ENCODE measurements around the gene ALDOC. TPM values are rescaled to one million over a fixed set of nuclear protein-coding genes. Genes with fewer than 3 reads are reported as not detected.

The ALDOC gene
- 12.4 and 22.5 TPM in 2 replicates for total RNA-seq

GRCh38 chr17:28576758-28577465 lies at the start of gene ALDOC:
TSS of gene ALDOC (minus strand) at chr17:28576895. CDS start at chr17:28575532, 1,363 bp downstream.

GRCh38 chr17:28613931-28614381 lies 37.3 kb upstream of the ALDOC start, which contains the start of gene RSKR:
TSS of gene RSKR (minus strand) at chr17:28614185. CDS start at chr17:28614161, 24 bp downstream.

GRCh38 chr17:28598799-28599310 lies 22.2 kb upstream of the ALDOC start, which contains the start of gene SPAG5:
TSS of gene SPAG5 (minus strand) at chr17:28599025. CDS start at chr17:28598946, 79 bp downstream.

GRCh38 chr17:28571361-28572122 lies 5.2 kb downstream of the ALDOC start, which contains the start of gene PIGS:
TSS of gene PIGS (minus strand) at chr17:28571524. CDS start at chr17:28571496, 28 bp downstream.

GRCh38 chr17:28552176-28552999 lies 24.3 kb downstream of the ALDOC start, which contains the start of gene UNC119:
TSS of gene UNC119 (minus strand) at chr17:28552624. CDS start at chr17:28552557, 67 bp downstream.

Other genes with a start within 250 kb of the ALDOC start
- 40.3 and 50.6 TPM in 2 replicates for gene IFT20, start 241.4 kb downstream of the ALDOC start, total RNA-seq
- 90.0 and 99.9 TPM in 2 replicates for gene TNFAIP1, start 241.1 kb downstream of the ALDOC start, total RNA-seq
- 90.8 and 92.3 TPM in 2 replicates for gene POLDIP2, start 219.4 kb downstream of the ALDOC start, total RNA-seq
- not detected in 2 replicates for gene SEBOX, start 211.7 kb downstream of the ALDOC start, total RNA-seq
- 0.10 TPM in 1 of 2 replicates, not detected in the other for gene VTN, start 206.6 kb downstream of the ALDOC start, total RNA-seq
- 4.2 and 6.2 TPM in 2 replicates for gene SARM1, start 205.2 kb downstream of the ALDOC start, total RNA-seq
- gene SLC46A1, start 170.7 kb downstream of the ALDOC start, total RNA-seq = 1.3 and 2.5 TPM in 2 replicates
- not detected in 2 replicates for gene SLC13A2, start 103.3 kb downstream of the ALDOC start, total RNA-seq
- not detected in 2 replicates for gene FOXN1, start 70.5 kb downstream of the ALDOC start, total RNA-seq
- gene UNC119, start 24.3 kb downstream of the ALDOC start, total RNA-seq = 23.1 and 27.1 TPM in 2 replicates
- 56.3 and 63.7 TPM in 2 replicates for gene PIGS, start 5.4 kb downstream of the ALDOC start, total RNA-seq
- 20.9 and 31.7 TPM in 2 replicates for gene SPAG5, start 22.1 kb upstream of the ALDOC start, total RNA-seq
- 4.2 and 8.7 TPM in 2 replicates for gene RSKR, start 37.3 kb upstream of the ALDOC start, total RNA-seq
- gene BLTP2, start 68.3 kb upstream of the ALDOC start, total RNA-seq = 184 and 187 TPM in 2 replicates
- 38.6 and 39.8 TPM in 2 replicates for gene SDF2, start 85.0 kb upstream of the ALDOC start, total RNA-seq
- 56.6 and 60.1 TPM in 2 replicates for gene SUPT6H, start 85.3 kb upstream of the ALDOC start, total RNA-seq
- gene PROCA1, start 135.0 kb upstream of the ALDOC start, total RNA-seq = 0.86 and 1.3 TPM in 2 replicates
- 25.3 and 42.1 TPM in 2 replicates for gene RAB34, start 141.0 kb upstream of the ALDOC start, total RNA-seq
- gene RPL23A, start 143.1 kb upstream of the ALDOC start, total RNA-seq = 509 and 527 TPM in 2 replicates
- gene TLCD1, start 149.3 kb upstream of the ALDOC start, total RNA-seq = 1.8 and 2.3 TPM in 2 replicates
- 1.5 and 2.0 TPM in 2 replicates for gene NEK8, start 151.9 kb upstream of the ALDOC start, total RNA-seq
- 49.8 and 64.0 TPM in 2 replicates for gene TRAF4, start 167.1 kb upstream of the ALDOC start, total RNA-seq

All from vein endothelial cell (primary cell).